ENCODE data around the gene AOX1. TPM values are rescaled to one million over a fixed set of nuclear protein-coding genes. Genes with fewer than 3 reads are reported as not detected.

Gene AOX1
- total and polyA plus RNA-seq, 4 donors = 1.2 to 35.6 (median 7.9) TPM

DNA sequence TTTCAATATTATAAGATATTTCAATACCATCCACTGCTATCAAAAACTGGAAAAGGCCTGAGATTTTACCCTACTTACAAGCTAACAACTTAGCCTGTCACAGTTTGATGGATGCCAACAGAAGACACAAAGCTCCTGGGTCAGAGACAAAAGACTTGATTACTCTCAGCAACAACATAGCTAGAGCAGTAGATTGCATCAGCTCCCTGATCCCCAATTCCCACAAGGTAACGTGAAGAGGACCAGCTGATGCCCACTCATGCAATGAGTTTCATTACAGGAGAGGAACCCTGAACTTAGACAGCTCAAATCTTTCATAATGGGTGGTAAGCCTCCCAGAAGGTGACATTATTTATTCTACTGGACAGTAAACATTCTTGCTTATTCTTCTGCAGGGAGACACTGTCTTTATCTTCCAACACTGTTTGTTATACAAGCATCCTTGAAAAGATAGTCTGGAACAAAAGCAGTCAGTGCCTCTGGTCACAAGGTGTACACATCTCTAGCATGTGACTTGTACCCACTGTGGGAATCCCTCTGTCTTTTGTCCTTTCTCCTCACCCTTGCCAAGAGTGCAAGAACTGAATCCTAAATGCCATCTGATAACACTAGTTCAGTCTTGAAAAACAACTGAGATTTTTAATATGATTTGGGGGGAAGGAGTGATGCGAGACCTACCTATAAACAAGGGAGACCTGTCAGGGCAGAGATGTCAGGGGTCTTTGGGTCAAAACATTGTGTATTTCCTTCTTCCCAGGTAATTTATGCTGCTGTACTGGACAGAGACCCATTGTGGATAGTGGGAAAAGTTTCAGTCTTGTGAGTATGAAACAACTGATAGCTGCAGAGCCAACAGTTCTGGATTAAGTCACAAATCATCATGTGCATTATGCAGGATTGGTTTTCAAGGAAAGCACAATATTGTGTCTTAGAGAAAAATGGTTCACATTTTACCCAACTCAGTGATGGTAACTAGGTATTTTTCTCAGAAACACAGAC, 102.4 kb downstream of the AOX1 start:
- Histone ChIP-seq H3K4me1 (ENCODE audit: control insufficient read depth, insufficient read depth, low read length) (no peaks in the 10 kb centered on the region), H3K27ac (ENCODE audit: low read depth, low read length) (no peak overlapping the region), H3K4me3 (ENCODE audit: low read depth, low read length) (no peak overlapping the region), H3K36me3 (ENCODE audit: control insufficient read depth, insufficient read depth, low read length) (no peaks in the 10 kb centered on the region), H3K9me3 (ENCODE audit: control insufficient read depth, insufficient read depth, low read length) (no peaks in the 10 kb centered on the region), H3K27me3 (ENCODE audit: control insufficient read depth, insufficient read depth, low read length) (no peaks in the 10 kb centered on the region)
- WGBS (ENCODE audit: insufficient coverage) = no CpG with 5 or more reads among the region's 2 CpGs
- no peak for DNase-seq (ENCODE audit: low read depth in 4 of 6, low spot score in 6 of 6)

DNA sequence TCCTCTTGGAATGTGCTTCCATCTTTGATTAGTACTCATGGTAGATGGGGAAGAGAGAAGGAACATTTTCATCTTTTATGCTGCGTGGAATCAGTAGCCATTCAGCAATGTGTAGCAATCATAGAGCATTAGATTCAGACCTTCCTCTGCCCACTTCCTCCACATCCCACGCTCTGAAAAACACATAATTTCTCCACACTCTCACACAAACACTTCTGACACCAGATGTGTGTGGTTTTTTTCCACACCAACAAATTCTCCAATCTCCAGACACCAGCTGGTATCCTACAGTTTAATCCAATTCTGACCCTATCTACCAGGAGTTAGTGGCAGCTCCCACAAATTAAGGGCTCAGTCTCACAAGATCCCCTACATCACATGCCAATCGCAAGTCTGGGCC, 103.3 kb downstream of the AOX1 start:
- H3K27me3 ChIP-seq (ENCODE audit: control insufficient read depth, insufficient read depth, low read length) = no peaks in the 10 kb centered on the region
- no peaks in the 10 kb centered on the region for H3K4me1 ChIP-seq (ENCODE audit: control insufficient read depth, insufficient read depth, low read length)
- no peak overlapping the region for H3K4me3 ChIP-seq (ENCODE audit: low read depth, low read length)
- WGBS (ENCODE audit: insufficient coverage) = 80% methylated on average over 1 of the region's 3 CpGs
- no peaks in the 10 kb centered on the region for H3K36me3 ChIP-seq (ENCODE audit: control insufficient read depth, insufficient read depth, low read length)
- no peak overlapping the region for H3K27ac ChIP-seq (ENCODE audit: low read depth, low read length)
- H3K9me3 ChIP-seq (ENCODE audit: control insufficient read depth, insufficient read depth, low read length) = no peaks in the 10 kb centered on the region
- no peak for DNase-seq (ENCODE audit: low read depth in 4 of 6, low spot score in 6 of 6)

DNA sequence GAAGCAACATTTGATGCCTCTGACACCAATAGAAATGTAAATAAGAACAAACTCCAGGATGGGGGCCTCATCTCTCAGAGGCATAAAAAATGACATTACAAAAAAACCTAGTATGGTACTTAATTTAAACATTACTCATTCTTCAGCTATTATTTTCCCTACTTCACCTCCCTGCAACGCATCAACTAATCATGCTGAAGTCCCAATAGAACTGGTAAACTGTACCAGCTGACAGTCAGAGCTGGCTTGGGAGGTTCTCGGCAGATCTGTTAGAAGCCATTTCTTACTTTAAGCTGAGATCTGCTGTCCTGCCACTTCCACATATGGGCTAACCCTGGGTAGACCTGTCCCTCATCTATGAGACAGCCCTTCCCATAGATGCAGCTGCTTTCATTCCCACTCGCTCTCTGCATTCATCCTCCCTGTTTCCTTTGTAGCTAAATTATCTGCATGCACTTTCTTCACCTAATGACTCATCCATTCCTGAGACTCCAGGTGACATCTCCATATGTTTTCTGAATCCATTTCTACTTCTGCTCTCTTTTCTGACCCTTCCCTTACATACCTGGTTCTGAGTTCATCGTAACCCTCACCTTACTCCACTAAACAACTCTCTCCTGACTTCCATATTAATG, 108.1 kb downstream of the AOX1 start:
- 85% methylated on average over 4 of the region's 4 CpGs for WGBS (ENCODE audit: insufficient coverage)
- H3K4me1 ChIP-seq (ENCODE audit: control insufficient read depth, insufficient read depth, low read length) = no peaks in the 10 kb centered on the region
- H3K9me3 ChIP-seq (ENCODE audit: control insufficient read depth, insufficient read depth, low read length) = no peaks in the 10 kb centered on the region
- no peak for DNase-seq (ENCODE audit: low read depth in 4 of 6, low spot score in 6 of 6)
- H3K36me3 ChIP-seq (ENCODE audit: control insufficient read depth, insufficient read depth, low read length) = no peaks in the 10 kb centered on the region
- H3K4me3 ChIP-seq (ENCODE audit: low read depth, low read length) = no peak overlapping the region
- H3K27me3 ChIP-seq (ENCODE audit: control insufficient read depth, insufficient read depth, low read length) = no peaks in the 10 kb centered on the region
- H3K27ac ChIP-seq (ENCODE audit: low read depth, low read length) = no peak overlapping the region

DNA sequence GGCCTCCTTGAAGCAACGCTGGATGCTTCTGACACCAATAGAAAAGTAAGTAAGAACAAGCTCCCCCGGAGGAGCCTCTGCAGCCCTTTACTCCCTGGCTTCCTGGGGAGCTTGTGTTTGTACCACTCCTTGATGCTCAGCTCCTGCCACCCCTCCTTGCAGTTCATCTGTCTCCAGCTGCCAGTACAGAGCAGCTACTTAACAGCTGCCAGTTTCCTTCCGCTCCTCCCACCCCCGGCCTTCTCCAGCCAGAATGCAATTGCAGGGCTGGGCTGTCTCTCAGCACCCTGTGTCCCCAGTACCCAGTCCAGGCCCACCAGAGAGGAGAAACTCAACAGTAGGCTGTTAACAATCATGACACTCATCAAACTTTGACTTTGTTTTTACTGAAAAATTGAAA, 109.4 kb downstream of the AOX1 start:
- no peaks in the 10 kb centered on the region for H3K9me3 ChIP-seq (ENCODE audit: control insufficient read depth, insufficient read depth, low read length)
- no peak overlapping the region for H3K27ac ChIP-seq (ENCODE audit: low read depth, low read length)
- DNase-seq (ENCODE audit: low read depth in 4 of 6, low spot score in 6 of 6) = no peak
- H3K27me3 ChIP-seq (ENCODE audit: control insufficient read depth, insufficient read depth, low read length) = no peaks in the 10 kb centered on the region
- no peak overlapping the region for H3K4me3 ChIP-seq (ENCODE audit: low read depth, low read length)
- H3K36me3 ChIP-seq (ENCODE audit: control insufficient read depth, insufficient read depth, low read length) = no peaks in the 10 kb centered on the region
- H3K4me1 ChIP-seq (ENCODE audit: control insufficient read depth, insufficient read depth, low read length) = no peaks in the 10 kb centered on the region
- 55% methylated on average over 4 of the region's 4 CpGs for WGBS (ENCODE audit: insufficient coverage)

DNA sequence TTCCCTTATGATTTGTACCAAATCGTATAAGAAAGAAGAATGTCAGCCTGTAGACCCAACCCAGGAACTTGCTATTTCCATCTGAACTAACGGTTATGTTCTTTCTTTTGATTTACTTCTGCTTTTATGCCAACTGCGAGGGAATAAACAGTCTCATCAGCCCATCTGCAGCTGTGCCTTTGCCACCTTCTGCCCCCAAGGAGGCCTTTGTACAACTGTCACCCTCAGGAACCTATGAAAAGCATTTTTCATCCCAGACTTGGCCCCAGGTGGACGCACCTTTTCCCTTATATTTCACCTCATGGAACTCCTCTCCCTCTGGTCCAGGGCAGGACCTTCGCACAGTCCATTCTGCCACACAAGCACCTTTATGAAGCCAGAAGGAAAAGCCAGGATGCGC, 109.8 kb downstream of the AOX1 start:
- Histone ChIP-seq H3K4me3 (ENCODE audit: low read depth, low read length) (no peak overlapping the region), H3K9me3 (ENCODE audit: control insufficient read depth, insufficient read depth, low read length) (no peaks in the 10 kb centered on the region), H3K27ac (ENCODE audit: low read depth, low read length) (no peak overlapping the region), H3K36me3 (ENCODE audit: control insufficient read depth, insufficient read depth, low read length) (no peaks in the 10 kb centered on the region), H3K27me3 (ENCODE audit: control insufficient read depth, insufficient read depth, low read length) (no peaks in the 10 kb centered on the region), H3K4me1 (ENCODE audit: control insufficient read depth, insufficient read depth, low read length) (no peaks in the 10 kb centered on the region)
- DNase-seq (ENCODE audit: low read depth in 4 of 6, low spot score in 6 of 6) = no peak
- WGBS (ENCODE audit: insufficient coverage) = 90% methylated on average over 5 of the region's 6 CpGs

DNA sequence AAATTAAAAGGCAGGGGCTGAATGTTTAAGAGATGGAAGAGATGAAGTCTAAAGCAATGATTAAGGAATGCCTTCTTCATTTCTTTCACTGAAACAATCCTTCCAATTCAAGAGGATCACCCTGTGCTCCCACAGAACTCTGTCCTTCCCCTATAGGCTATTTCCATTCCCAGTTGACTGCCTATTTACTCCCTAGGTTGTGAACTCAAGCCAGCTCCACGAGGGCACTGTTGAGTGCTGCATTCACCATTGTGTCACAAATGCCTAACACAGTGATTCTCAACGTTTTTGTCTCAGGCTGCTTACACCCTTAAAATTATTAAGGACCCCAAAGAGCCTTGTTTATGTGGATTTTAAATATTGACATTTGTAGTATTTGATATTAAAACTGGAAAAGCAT, 112.4 kb downstream of the AOX1 start:
- H3K4me3 ChIP-seq (ENCODE audit: low read depth, low read length) = no peak overlapping the region
- no peaks in the 10 kb centered on the region for H3K36me3 ChIP-seq (ENCODE audit: control insufficient read depth, insufficient read depth, low read length)
- no peaks in the 10 kb centered on the region for H3K4me1 ChIP-seq (ENCODE audit: control insufficient read depth, insufficient read depth, low read length)
- no peak for DNase-seq (ENCODE audit: low read depth in 4 of 6, low spot score in 6 of 6)
- no peaks in the 10 kb centered on the region for H3K9me3 ChIP-seq (ENCODE audit: control insufficient read depth, insufficient read depth, low read length)
- 14% methylated on average over 1 of the region's 2 CpGs for WGBS (ENCODE audit: insufficient coverage)
- H3K27me3 ChIP-seq (ENCODE audit: control insufficient read depth, insufficient read depth, low read length) = no peaks in the 10 kb centered on the region
- no peak overlapping the region for H3K27ac ChIP-seq (ENCODE audit: low read depth, low read length)

DNA sequence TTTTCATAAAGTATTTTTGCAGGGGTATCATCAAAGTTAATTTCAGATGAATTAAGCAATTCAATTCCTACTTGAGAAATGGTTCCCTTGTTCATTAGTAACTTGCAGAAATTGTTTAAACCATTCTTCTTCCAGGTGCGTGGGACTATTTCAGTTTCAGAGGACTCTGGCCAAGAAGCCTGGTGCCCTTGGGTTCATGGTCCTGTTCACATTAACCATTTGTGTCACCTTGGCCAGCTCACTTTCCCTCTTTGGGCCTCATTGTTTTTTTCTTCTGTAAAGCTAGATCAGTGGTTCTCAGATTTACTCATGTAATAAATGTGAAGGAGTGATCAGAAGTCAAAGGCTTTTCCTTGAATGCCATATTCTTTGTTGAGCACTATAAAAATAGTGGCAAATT, 113.5 kb downstream of the AOX1 start:
- H3K27me3 ChIP-seq (ENCODE audit: control insufficient read depth, insufficient read depth, low read length) = no peaks in the 10 kb centered on the region
- DNase-seq (ENCODE audit: low read depth in 4 of 6, low spot score in 6 of 6) = no peak
- 86% methylated on average over 1 of the region's 1 CpG for WGBS (ENCODE audit: insufficient coverage)
- H3K4me1 ChIP-seq (ENCODE audit: control insufficient read depth, insufficient read depth, low read length) = no peaks in the 10 kb centered on the region
- H3K4me3 ChIP-seq (ENCODE audit: low read depth, low read length) = no peak overlapping the region
- no peaks in the 10 kb centered on the region for H3K9me3 ChIP-seq (ENCODE audit: control insufficient read depth, insufficient read depth, low read length)
- H3K36me3 ChIP-seq (ENCODE audit: control insufficient read depth, insufficient read depth, low read length) = no peaks in the 10 kb centered on the region
- H3K27ac ChIP-seq (ENCODE audit: low read depth, low read length) = no peak overlapping the region

DNA sequence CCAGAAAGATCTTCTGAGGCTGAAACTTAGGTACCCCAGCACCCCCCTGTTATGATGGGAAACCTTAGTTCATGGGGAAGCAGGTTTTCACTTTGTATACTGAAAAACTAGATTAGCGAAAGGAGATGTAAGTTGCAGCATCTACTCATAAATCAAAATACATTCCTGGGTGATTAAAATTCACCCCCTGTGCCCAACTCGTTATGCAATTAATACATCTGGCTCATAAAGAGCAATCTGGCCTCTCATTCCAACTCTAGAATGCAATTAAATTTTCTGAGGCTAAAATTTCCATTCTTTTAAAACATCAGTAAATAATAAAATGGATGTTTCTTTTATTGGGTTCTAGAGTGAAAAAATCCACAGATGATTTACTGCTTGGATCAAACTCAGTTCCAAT, 115.0 kb downstream of the AOX1 start:
- no peak overlapping the region for H3K27ac ChIP-seq (ENCODE audit: low read depth, low read length)
- no CpG with 5 or more reads among the region's 2 CpGs for WGBS (ENCODE audit: insufficient coverage)
- no peak overlapping the region for H3K4me3 ChIP-seq (ENCODE audit: low read depth, low read length)
- no peaks in the 10 kb centered on the region for H3K4me1 ChIP-seq (ENCODE audit: control insufficient read depth, insufficient read depth, low read length)
- DNase-seq (ENCODE audit: low read depth in 4 of 6, low spot score in 6 of 6) = no peak
- no peaks in the 10 kb centered on the region for H3K36me3 ChIP-seq (ENCODE audit: control insufficient read depth, insufficient read depth, low read length)
- H3K27me3 ChIP-seq (ENCODE audit: control insufficient read depth, insufficient read depth, low read length) = no peaks in the 10 kb centered on the region
- H3K9me3 ChIP-seq (ENCODE audit: control insufficient read depth, insufficient read depth, low read length) = no peaks in the 10 kb centered on the region

DNA sequence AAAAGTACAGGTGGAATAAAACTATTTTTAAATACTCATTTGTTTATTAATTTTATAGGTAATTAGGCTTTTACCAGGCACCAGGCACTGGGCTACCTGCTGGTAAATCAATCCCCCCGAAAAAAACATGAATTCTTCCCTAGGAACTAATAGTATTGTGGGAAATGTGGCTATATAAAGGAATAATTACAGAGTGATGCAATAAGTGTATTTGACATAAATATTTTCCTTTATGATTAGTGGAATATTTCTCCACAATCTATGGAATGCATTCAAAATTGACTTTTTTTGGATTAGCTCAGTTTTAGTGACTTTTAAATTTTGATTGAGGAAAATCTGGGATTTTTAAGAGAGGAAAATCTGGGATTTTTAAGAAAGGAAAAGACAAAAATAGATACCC, 116.2 kb downstream of the AOX1 start:
- no CpG with 5 or more reads among the region's 1 CpG for whole genome bisulfite sequencing (ENCODE audit: insufficient coverage)
- no peak for DNase-seq (ENCODE audit: low read depth in 4 of 6, low spot score in 6 of 6)
- no peaks in the 10 kb centered on the region for H3K4me1 ChIP-seq (ENCODE audit: control insufficient read depth, insufficient read depth, low read length)
- no peaks in the 10 kb centered on the region for H3K9me3 ChIP-seq (ENCODE audit: control insufficient read depth, insufficient read depth, low read length)
- H3K27me3 ChIP-seq (ENCODE audit: control insufficient read depth, insufficient read depth, low read length) = no peaks in the 10 kb centered on the region
- H3K27ac ChIP-seq (ENCODE audit: low read depth, low read length) = no peak overlapping the region
- no peak overlapping the region for H3K4me3 ChIP-seq (ENCODE audit: low read depth, low read length)
- no peaks in the 10 kb centered on the region for H3K36me3 ChIP-seq (ENCODE audit: control insufficient read depth, insufficient read depth, low read length)
